T-helper 1 cell (primary cell): Measurements from ENCODE around the gene HDAC4.
"Not testable (repeated sequence)": the region's sequence is repeated elsewhere in the genome, so short reads cannot be mapped to it uniquely, and the experiment has no call there.

Experiments
- DNase-seq, 5 donors: peaks; one replicate each; pipeline ENCODE4 v3.0.0-alpha.2; 2012 to 2020

HDAC4 gene

GRCh38 chr2:239181903-239182581 lies 218.8 kb downstream of the HDAC4 start:
- DNase-seq, result no peak

DNA sequence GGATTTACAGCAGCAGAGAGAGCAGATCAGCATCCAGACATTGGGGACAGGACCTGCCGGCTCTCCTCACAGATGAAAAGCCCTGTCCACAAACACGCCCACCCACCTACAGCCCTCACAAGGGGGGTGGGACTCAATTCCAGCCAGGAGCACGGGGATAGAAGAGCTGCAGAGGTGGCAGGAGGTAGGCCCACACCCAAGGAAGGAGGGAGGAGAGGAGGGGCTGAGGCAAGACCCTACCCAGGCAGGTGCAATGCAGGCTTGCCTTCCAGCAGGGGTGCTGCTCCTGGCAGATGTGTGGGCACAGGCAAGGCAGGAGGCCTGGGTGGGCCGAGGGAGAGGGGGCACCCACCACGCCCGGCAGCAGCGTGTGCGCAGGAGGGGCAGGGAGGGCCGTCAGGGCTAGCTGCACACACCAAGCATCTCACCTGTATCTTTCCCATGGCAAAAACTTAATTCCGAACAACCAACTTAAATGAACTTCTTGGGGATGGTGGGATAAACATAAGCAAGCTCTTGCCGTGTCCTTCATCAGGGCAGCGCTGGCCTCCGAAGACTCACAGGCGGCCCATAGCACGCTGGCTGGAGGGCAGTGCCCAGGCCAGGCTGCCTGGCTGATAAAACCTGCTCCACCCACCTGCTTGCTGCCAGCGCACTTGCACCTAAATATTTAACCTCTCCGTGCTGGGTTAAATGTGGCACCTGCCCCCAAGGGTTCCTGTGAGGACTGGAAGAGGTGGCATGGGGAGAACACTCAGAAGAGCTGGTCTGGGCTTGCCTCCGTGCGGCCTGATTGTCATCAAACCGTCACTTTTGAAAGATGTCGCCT lies 219.5 kb downstream of the HDAC4 start:
- no peak for DNase-seq

DNA sequence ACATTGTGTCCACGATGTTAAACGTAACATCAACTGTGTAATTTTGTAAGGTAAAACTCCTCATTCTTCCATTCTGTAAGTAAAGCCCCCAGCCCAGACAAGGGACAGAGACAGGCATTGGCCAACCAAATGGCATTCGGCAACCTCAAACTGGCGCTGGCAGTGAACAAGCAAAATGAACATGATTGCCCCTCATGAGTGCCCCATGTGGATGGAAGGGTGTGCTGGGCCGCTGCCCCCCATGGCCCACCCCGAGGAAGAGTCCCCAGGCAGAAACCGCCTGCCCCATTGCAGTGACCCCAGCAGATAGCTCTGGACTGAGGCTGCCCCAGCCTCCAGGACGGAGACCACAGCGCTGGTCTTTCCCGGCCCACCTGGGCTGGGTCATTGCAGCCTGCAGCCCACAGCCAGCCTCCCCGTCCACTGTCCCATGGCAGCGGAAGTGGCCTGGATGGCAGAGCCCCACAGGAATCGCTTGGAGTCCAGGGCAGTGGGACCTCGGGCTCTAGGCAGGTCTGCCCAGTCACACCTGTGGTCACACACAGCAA lies 220.2 kb downstream of the HDAC4 start:
- DNase-seq, result no peak

DNA sequence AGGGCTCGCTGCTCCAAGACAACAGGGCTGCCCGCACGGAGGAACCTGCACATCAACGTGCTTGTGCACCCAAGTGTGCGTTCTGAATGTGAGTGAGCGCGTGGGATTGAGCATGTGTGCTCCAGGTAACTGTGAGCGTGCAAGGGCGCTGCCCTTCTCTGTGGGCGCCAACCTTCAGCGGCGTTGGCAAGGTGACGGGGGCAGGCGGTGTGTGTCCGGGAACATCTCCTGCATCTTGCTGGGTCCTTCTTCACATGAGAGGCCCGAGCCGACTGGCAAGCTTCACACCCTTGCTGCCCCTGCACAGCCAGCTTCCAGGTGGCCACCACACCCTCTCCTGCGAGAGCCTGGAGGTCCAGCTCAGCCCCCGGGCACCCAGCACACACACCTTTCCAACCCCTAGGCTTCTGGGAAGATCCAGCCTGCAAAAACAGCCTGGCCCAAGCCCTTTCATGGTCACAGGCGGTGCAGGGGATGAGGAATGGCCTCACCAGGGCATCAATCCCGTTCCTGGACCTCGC lies 220.9 kb downstream of the HDAC4 start:
- no peak for DNase-seq

DNA sequence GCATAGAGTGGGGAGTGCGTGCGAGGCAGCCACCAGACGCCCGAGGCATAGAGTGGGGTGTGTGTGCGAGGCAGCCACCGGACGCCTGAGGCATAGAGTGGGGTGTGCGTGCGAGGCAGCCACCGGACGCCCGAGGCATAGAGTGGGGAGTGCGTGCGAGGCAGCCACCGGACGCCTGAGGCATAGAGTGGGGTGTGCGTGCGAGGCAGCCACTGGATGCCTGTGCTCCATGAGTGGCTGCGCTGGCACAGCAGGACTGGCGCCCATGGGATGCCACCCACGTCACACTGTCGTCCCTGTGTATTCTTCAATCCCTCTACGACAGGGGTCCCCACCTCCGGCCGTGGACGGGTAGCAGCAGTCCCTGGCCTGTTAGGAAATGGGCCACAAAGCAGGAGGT lies 221.9 kb downstream of the HDAC4 start:
- no peak for DNase-seq

DNA sequence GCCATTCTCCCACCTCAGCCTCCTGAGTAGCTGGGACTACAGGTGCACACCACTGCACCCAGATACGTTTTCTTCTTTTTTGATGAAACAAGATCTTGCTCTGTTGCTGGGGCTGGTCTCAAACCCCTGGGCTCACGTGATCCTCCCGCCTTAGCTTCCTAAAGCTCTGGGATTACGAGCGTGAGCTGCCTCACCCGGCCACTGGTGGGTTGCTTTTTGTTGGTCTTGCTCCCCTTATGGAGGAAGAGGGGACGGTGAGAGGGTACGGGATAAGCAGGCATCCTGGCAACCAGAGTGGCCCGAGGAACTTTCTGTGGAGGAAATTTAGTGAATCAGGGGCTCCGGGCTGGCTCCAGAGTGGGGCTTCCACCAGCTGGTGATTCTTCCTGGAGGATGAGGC lies 222.3 kb downstream of the HDAC4 start:
- DNase-seq, result no peak

DNA sequence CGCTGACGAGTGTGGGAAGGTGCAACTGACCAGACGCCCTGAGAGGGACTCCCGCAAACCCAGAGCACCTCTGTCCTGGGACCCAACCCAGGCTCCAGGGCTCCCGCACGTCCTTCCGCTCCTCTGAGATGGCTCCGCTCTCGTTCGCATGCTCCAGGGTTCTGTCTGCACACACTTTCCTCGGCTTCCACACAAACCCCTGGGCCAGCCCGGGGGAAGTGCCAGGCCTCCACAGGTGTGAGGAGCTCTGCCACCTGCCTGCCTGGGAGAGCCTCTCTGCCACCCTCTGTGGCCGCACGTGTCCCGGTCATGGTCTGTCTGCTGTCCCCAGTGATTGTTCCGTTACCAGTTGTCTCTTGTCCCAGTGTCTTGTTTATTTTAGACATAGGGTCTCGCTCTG lies 222.9 kb downstream of the HDAC4 start:
- no peak for DNase-seq

DNA sequence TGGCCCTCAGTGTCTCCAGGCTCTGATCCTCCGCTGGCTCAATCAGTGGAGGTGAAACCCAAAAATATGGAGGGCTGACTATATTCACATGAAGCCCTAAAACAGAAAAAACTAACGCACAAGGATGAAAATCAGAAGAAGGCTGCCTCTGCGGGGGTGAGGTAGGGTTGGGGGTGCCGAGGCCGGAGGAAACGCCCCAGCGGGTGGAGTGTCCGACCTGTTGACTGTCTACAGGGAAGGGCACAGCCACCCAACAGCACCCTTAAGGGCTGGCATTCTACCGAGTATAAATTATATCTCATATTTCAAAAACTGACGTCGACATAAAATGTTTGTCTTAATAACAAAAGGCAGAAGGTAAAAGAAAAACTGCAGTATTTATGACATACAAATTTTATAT lies 223.5 kb downstream of the HDAC4 start:
- no peak for DNase-seq

DNA sequence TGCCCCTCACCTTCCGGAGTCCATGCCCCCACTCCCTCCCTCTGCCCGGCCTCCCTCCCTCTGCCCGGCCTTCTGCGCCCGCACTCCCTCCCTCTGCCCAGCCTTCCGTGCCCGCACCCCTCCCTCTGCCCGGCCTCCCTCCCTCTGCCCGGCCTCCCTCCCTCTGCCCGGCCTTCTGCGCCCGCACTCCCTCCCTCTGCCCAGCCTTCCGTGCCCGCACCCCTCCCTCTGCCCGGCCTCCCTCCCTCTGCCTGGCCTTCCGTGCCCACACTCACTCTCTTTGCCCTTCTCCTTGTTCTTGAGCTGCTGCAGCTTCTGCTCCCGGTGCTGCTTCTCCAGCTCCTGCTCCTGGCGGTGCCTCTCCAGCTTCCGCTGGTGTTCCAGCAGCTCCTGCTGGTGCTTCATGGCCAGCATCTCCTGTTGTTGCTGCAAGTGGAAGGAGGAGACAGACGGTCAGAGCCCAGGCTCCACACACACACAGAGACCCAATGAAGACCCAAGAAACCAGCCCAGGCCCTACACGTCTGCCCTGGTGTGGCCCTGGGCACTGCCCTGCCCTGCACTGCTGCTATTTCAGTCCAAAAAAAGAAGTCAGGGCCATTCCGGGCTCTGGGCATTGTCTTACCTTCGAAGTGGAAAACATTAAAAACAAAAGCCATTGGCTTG lies 224.5 kb downstream of the HDAC4 start:
- DNase-seq, result not testable (repeated sequence)

DNA sequence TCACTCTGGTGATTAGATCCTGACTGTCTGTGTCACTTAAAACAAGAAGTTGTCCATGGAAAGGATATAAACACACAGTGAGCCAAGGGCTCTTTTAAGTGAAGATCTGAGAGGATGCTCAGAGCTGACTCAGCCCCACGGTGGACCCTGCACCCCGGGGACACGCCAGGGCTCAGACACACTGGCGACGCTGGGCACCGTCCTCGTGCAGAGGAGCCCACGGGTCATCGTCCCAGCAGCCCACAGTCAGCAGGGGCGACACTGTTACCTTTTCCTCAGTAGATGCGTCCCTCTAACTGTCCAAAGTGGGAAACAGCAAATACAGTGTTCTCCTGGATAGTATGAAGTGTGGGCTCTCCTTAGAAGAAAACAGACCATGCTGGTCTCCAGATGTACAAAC lies 225.6 kb downstream of the HDAC4 start:
- no peak for DNase-seq

GRCh38 chr2:239173301-239173700 lies 227.5 kb downstream of the HDAC4 start:
- DNase-seq, result no peak

- no peak for DNase-seq
Observed at GRCh38 chr2:239171643-239172042, 229.2 kb downstream of the HDAC4 start.

- no peak for DNase-seq
Observed at GRCh38 chr2:239169311-239170048, 231.3 kb downstream of the HDAC4 start.

GRCh38 chr2:239168575-239168974 lies 232.2 kb downstream of the HDAC4 start:
- no peak for DNase-seq

- DNase-seq, result no peak
Observed at GRCh38 chr2:239167766-239168444, 232.9 kb downstream of the HDAC4 start.

- no peak for DNase-seq
Observed at GRCh38 chr2:239167011-239167673, 233.7 kb downstream of the HDAC4 start.

GRCh38 chr2:239166201-239166834 lies 234.5 kb downstream of the HDAC4 start:
- DNase-seq, result no peak

DNA sequence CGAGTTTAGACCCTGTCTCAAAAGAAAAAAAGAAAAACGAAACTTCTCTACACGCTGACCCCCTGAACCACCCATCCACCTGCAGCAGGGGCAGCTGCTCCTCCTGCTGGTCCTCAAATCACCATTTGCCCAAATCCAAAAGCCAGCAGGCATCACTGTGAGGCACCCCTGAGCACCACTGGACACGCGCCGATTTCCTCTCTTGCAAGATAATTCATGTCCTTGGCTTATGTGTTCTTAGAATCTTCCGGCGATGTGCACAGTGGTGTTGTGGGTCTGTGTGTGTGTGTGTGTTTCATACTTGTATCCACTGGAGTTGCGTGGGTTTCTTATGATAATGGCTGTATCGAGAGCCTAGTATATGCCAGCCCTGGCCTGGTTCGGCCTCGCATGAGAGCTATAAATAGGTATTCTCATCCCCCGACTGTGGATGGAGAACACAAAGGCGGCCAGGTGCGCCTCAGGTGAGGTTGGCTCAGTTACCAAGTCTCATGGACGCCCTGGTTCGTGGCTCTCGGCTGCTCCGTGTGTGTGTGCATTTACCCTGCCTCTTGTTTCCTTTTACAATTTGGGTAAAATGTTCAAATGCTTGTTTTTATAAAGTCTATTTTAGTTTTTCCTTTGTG lies 235.5 kb downstream of the HDAC4 start:
- no peak for DNase-seq

- DNase-seq, result peak in 1 of 5 donors; percentile 59
Observed at GRCh38 chr2:239164335-239164871, 236.4 kb downstream of the HDAC4 start.
